Activated CD8-positive, alpha-beta memory T cell treated with anti-CD3 and anti-CD28 coated beads, Interleukin-2, amount 50 U/mL, for 24 hours (primary cell): ENCODE results near the gene ZNF577.
A peak's percentile ranks its signal among the peaks of the same experiment; 100 is the strongest.
"Not testable (repeated sequence)": the region's sequence is repeated elsewhere in the genome, so short reads cannot be mapped to it uniquely, and the experiment has no call there.

Source experiments
- DNase-seq: peaks from one replicate; pipeline ENCODE4 v3.0.0-alpha.2; 2020; ENCODE audit errors: extremely low read depth

ZNF577 gene

DNA sequence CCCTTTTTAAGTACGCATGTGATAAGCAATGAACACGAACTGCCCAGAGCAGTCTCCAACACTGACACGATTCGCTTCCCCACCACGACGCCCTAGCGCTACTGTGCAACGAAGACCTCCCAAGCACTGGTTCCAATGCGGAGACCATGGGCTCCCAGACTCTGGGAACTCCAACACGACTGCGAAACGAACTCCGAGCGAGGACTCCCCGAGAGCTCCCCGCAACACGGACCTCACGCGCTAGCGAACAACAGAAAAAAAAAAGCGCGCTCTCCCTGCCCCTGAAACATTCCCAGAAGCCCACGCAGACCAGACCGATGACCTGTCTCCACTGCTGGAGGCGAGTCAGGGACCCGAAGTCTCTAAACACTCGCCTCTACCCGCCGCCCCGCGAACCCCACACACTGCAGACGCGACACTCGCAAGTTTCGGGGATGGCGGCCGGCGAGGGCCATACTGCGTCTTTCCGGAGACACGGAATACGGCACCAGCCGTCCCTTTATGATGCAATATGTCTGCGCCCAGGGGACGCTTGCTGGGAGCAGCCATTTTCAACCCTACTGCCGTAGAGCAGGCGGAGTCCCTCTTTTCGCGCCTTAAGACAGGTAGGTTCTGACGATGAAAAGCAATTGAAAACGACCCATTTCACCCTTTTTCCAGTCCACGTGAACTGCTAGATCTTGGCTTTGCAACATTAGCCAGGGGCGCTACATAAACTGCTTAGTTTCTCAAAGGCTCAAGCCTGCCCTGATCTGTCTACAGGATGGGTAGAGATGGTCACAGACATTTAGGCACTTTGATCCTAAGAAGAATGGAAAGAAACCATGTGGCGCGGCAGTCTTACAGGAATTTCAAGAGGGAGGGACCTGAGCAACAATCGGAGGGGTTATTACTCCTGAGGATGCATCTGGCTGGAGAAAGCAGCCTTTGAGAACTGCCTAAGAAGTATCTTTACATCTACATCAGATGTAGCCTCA, at the start of gene ZNF577:
Gene ZNF577 (minus strand): TSS at position 430 of the 977 bp plus-strand sequence. CDS start 7,569 bp downstream, outside the sequence.
- no peak for DNase-seq

DNA sequence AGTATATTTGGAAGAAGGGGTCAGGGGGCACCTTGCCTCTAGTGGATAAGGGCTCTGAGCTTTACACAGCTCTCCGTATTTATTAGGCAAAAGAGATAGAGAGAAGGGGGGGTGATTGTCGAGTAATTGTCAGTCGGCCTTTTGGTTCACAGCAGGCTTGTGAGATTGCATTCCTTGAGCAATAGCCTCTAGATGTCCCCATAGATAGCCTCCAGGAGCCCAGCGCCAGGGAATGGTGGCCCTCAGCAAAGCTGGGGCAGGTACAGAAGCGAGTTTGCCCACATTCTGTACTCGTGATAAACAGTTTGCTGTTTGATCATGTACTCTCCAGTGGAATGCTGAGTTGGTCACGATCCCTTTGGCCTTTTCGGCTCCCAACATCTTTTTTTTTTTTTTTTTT, 44.2 kb upstream of the ZNF577 start:
- no peak for DNase-seq

DNA sequence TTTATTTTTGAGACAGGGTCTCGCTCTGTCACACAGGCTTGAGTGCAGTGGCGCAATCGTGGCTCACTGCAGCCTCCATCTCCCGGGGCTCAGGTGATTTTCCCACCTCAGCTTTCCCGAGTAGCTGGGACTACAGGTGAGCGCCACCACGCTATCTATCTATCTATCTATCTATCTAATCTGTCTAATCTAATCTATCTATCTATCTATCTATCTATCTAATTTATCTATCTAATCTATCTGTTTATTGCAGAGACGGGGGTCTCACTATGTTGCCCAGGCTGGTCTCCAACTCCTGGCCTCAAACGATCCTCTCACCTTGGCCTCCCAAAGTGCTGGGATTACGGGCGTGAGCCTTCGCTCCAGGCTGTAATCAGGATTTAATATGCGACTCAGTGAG, 40.1 kb upstream of the ZNF577 start:
- DNase-seq = no peak

- peak; percentile 74 for DNase-seq
Observed at GRCh38 chr19:51926784-51927741, 39.3 kb upstream of the ZNF577 start, which contains the start of gene ZNF613. ZNF613 (plus strand) TSS chr19:51927472; CDS start chr19:51936221, 8,749 bp downstream.

DNA sequence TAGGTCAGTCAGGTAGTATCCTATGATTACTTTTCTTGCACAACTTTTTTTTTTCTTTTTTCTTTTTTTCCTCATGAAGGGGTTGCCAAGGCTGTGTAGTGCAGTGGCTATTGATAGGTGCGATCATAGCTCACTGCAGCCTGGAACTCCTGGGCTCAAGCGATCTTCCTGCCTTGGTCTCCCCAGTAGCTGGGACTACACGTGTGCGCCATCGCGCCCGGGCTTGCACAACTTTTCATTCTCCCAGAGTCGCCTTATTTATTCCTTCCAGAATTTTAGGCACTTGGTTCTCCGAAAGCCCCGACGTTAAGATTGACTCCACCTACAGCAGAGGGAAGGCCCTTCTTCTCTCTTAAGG, 38.7 kb upstream of the ZNF577 start:
- DNase-seq = no peak

GRCh38 chr19:51921949-51922348, 34.2 kb upstream of the ZNF577 start:
- DNase-seq = no peak

DNA sequence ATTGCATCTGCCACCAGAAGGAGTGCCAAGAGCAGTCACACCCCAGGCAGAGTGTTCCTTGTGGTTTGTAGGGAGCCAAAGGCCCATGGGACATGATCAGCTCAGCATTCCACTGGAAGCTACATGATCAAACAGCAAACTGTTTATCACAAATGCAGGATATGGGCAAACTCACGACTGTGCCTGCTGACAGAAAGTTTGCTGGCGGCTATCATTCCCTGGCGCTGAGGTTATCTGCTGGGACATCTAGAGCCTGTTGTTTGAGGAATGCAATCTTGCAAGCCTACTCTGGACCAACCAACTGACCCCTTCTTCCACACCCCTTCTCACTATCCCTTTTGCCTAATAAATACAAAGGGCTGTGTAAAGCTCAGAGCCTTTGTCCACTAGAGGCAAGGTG, 31.9 kb upstream of the ZNF577 start:
- no peak for DNase-seq

GRCh38 chr19:51916167-51916566, 28.4 kb upstream of the ZNF577 start:
- DNase-seq = no peak

GRCh38 chr19:51915324-51915867, 27.6 kb upstream of the ZNF577 start:
- no peak for DNase-seq

DNA sequence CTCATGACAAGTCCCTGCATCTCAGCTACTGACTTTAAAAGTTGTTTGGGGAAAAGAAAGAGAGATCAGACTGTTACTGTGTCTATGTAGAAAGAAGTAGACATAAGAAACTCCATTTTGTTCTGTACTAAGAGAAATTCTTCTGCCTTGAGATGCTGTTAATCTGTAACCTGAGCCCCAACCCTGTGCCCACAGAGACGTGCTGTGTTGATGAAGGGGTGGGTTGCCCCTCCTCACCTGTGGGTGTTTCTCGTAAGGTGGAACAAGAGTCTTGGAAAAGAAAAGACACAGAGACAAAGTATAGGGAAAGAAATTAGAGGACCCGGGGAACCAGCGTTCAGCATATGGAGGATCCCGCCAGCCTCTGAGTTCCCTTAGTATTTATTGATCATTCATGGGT, 20.2 kb upstream of the ZNF577 start:
- not testable (repeated sequence) for DNase-seq

DNA sequence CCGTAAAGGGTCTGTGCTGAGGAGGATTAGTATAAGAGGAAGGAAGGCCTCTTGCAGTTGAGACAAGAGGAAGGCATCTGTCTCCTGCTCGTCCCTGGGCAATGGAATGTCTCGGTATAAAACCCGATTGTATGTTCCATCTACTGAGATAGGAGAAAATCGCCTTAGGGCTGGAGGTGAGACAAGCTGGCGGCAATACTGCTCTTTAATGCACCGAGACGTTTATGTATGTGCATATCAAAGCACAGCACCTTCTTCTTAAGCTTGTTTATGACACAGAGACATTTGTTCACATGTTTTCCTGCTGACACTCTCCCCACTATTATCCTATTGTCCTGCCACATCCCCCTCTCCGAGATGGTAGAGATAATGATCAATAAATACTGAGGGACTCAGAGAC, 18.4 kb upstream of the ZNF577 start:
- not testable (repeated sequence) for DNase-seq

DNA sequence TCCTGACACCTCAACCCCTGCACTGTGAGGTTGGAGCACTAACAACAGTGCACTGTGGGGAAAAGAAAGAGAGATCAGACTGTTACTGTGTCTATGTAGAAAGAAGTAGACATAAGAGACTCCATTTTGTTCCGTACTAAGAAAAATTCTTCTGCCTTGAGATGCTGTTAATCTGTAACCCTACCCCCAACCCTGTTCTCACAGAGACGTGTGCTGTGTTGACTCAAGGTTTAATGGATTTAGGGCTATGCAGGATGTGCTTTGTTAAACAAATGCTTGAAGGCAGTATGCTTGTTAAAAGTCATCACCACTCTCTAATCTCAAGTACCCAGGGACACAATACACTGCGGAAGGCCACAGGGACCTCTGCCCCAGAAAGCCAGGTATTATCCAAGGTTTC, 17.9 kb upstream of the ZNF577 start:
- not testable (repeated sequence) for DNase-seq

DNA sequence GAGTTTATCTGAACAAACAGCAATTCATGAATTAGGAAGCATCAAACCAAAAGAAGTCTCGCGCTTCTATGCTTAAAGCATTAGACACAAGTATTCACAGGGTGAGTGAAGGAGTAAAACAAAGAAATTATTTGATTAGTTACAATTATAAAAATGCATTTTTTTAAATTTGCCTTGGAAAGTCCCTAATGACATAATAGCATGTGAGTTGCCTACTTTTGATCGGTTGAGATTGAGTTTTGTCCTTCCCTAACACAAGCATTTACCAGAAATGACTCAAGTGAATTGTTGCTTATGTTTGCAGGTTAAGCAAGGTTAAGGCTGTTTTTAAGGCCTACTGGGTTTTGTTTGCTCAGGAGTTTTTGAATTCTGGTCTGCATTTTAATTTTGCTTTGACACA, 17.5 kb upstream of the ZNF577 start:
- no peak for DNase-seq

DNA sequence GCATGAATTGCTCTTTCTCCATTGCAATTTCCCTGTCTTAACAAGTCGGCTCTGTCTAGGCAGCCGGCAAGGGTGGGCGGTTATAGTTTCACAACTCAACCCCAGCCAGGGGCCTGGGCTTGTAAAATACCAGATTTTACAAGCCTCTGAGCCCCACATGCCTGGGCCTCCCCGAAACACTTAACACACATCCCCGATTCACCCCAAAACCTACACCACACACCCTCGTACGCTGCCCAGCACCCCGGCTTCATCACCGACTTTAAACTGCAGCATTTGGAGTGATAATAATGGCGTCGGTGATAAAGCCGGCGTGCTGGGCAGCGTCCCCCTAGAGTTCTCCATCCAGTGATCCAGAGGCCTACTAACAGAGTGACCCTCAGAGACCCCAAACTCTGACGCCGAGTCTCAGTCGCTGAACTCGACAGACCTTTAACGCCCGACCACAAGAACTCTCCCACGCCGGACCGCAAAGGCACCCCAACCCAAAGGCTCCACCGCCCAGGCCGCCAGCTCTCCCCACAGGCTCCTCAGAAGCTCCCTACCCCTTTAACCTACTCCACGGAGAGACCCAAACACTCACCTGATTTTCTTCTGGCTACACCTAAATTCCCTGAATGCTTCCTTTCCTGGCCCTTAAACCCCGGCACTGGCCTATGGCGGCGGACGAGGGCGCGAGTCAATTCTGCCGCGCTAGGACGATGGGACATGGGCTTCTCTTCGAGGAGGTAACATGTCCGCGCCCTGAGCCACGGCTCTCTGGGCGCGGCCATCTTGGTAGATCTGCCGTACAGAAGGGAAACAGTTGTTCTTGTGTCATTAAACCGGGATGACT, 16.8 kb upstream of the ZNF577 start, which contains the start of gene ZNF649:
Gene ZNF649 (minus strand): TSS at position 687 of the 835 bp plus-strand sequence. CDS start 4,910 bp downstream, outside the sequence.
- peak; percentile 62 for DNase-seq

DNA sequence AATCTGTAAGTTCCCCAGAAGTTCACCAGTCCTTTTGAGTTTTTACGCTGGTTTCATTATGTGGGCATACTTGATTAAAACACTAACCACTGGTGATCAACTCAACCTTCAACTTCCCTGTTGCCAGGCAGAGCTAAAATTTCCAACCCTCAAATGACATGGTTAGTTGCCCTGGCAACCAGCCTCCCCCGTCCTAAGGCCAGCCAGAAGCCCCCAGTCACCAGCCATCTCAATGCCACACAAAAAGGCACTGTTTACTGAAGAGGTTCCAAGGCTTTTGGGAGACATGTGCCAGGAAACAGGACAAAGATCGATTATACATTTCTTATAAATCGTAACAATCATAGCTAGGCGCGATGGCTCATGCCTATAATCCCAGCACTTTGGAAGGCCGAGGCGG, 15.4 kb upstream of the ZNF577 start:
- DNase-seq = no peak

DNA sequence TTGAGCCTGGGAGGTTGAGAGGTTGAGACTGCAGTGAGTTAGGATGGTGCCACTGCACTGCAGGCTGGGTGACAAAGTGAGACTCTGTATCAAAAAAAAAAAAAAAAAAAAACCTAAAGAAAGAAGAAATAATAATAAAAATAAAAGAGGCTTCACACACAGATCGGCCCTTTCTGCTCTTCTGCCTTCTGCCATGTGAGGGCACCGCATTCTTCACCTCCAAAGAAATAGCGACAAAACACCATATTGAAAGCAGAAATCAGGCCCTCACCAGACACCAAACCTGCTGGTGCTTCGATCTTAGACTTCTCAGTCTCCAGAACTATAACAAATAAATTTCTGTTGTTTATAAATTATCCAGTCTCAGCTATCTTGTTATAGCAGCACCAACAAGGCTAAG, 14.1 kb upstream of the ZNF577 start:
- no peak for DNase-seq

DNA sequence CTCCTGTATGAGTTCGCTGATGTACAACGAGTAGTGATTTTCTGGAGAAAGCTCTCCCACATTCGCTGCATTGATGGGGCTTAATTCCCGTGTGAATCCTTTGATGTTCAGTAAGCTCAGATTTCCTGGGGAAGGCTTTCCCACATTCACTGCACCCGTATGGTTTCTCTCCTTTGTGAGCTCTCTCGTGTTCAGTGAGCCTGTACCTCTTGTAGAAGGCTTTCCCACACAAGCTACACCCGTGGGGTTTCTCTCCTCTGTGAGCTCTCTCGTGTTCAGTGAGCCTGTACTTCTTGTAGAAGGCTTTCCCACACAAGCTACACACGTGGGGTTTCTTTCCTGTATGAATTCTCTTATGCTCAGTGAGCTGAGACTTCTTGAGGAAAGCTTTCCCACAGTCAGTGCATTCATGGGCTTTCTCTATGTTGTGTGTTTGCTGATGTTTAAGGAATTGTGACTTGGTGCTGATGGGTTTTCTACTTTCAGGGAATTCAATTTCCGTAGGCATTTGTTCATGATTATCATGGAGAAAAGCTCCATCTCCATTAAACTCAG, 3.5 kb upstream of the ZNF577 start:
- no peak for DNase-seq

- no peak for DNase-seq
Observed at GRCh38 chr19:51889934-51890333, 2.2 kb upstream of the ZNF577 start.

DNA sequence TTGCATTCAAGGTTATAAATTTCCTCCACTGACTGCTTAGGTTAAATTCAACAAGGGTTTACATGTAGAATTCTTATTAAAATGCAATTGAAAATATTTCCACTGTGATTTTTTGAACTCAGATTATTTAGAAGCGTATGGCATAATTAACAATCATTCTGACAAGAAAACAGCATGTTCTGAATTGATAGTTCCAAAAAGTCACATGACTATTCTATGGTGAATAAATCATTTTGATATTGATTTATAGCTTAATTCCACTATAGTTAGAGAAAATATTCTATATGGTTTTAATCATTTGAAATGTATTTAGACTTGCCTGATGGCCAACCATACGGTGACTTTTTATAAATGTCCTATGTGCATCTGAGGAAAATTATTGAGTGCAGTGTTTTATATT, 3.0 kb downstream of the ZNF577 start:
- DNase-seq = no peak

- DNase-seq = no peak
Observed at GRCh38 chr19:51882518-51882917, 5.2 kb downstream of the ZNF577 start.

- DNase-seq = no peak
Observed at GRCh38 chr19:51873097-51873496, 14.7 kb downstream of the ZNF577 start.
